Retinal pigment epithelial cell (primary cell): ENCODE results near the gene PDGFC.

Experiments
- DNase-seq: peaks from one replicate; pipeline ENCODE4 v3.0.0-alpha.2; 2010; ENCODE audit warnings: low read depth
- H3K4me3 ChIP-seq: 2 replicates; pipeline ENCODE4 v1.5.1; 2011; ENCODE audit warnings: mild to moderate bottlenecking, low read length, control low read depth, moderate library complexity
- TF ChIP-seq, protein P1 (sequence below): conservative IDR thresholded peaks from 2 replicates; pipeline ENCODE4 v1.5.1; 2011; ENCODE audit warnings: low read depth, low read length, control low read depth, inconsistent platforms

Gene PDGFC

DNA sequence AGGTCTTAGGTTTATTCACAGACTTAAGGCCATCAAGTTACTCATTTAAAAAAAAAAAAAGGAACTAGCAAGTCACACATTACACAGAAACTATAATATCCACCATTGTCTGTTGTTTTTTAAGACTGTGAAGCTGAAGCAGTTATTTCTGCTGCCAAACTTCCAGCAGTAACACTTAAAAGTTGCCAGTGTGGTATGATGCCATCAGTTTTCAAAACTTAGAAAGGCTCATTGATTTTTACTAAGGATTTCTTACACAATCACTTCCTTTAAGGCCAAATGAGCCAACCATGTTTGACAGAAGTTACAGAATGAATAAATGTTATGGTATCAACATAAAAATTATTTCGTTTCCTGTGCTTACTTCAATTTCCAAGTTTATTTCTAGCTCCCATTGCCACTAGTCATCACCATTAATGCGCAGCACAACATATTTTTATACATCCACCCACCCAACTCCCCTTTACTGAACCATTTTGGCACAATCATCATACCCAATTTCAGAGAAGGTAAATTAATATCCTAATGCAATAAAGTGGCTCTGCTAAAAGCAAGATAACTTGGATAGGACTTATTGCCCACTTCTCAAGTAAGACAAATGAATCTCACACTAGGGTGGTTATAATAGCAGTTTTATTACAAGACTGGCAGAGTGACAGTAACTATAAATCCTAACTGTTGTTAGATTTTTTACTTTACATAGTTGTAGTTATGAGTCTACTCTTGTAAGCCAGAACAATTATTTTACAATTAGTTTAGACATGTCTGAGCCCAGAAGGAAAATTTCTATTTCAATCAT lies 13.1 kb downstream of the PDGFC start:
- DNase-seq: no peak
- no peak overlapping the region for H3K4me3 ChIP-seq
- TF ChIP-seq, protein P1, sequence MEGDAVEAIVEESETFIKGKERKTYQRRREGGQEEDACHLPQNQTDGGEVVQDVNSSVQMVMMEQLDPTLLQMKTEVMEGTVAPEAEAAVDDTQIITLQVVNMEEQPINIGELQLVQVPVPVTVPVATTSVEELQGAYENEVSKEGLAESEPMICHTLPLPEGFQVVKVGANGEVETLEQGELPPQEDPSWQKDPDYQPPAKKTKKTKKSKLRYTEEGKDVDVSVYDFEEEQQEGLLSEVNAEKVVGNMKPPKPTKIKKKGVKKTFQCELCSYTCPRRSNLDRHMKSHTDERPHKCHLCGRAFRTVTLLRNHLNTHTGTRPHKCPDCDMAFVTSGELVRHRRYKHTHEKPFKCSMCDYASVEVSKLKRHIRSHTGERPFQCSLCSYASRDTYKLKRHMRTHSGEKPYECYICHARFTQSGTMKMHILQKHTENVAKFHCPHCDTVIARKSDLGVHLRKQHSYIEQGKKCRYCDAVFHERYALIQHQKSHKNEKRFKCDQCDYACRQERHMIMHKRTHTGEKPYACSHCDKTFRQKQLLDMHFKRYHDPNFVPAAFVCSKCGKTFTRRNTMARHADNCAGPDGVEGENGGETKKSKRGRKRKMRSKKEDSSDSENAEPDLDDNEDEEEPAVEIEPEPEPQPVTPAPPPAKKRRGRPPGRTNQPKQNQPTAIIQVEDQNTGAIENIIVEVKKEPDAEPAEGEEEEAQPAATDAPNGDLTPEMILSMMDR: no peak

GRCh38 chr4:156957556-156957955 lies 14.0 kb downstream of the PDGFC start:
- DNase-seq: no peak
- no peak overlapping the region for H3K4me3 ChIP-seq
- TF ChIP-seq, protein P1: no peak

DNA sequence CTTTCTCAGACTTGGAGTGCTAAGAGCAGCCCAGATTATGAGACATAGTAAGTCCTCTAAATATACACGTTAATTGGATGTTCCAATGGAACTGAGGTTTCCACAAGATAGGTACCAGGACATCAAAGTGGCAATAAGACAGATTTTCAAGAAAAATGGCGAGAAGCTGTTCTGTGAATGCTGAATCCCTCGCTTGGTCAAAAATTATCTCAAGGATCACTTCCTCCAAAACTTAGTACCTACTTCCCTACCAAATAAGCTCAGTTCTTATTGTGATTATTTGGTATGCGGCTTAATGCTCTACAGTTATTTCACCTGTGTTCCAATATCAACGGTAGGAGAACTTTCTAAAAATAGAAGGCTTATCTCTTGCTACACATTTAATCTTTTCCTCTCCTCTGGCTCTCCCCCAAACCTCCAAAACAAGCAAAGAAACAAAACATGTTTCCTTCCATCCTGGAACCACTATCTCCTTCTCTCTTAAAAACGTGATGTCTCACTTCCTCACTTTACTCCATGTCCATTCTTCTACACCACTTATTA lies 14.7 kb downstream of the PDGFC start:
- H3K4me3 ChIP-seq: no peak overlapping the region
- TF ChIP-seq, protein P1: no peak
- no peak for DNase-seq

DNA sequence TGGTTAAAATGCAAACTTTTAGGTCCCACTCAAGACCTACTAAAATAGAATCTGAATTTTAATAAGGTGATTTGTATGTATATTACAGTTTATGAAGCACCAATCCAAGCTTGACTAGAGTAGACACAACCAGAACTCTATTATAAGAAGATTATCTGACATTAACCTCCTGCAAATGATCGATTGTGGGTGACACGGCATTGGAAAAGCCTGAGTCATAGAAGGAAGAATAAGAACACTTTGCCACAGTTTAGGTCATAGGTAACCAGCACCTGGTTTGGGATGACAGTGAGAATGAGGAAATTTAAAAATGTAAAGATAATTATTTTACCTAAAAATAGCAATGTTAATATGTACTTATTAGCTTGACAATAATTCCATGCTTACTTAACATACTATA lies 15.2 kb downstream of the PDGFC start:
- DNase-seq: no peak
- TF ChIP-seq, protein P1: no peak
- H3K4me3 ChIP-seq: no peak overlapping the region

DNA sequence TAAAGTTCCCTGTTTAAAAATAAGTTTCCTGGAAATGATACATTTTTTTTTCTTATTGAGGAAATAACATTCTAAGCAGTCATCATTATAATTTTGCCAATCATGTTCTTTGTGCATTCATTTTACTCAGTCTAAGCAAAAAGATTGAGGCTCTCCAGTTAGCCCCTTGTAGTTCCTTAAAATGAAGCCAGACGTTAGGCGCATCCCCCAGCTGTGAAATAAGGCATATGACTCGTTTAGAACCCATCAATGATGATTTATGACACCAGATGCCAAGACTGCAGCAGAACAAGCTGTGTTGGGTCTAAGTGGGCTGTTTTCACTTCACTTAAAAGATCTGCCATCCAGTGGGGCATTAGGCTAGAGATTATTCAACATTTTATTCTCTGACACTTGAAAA lies 17.0 kb downstream of the PDGFC start:
- no peak for DNase-seq
- no peak overlapping the region for H3K4me3 ChIP-seq
- TF ChIP-seq, protein P1: no peak

DNA sequence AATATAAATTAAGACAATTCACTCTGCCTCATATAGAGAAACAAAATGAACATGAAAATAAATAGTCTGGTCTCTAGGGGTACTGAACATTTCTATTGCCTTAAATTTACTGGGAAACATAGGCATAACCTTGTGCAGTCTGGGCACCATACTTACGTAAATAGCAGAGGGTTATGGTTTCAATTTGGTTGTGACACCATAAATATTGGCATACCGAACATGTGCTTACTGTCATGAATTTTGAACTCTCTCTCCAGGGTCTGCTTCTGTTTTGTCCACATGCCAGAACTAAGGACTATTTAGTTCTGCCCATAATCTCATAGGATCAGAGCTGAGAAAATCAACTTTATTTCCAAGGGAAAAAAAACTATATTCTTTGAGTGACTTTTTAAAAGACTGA lies 17.6 kb downstream of the PDGFC start:
- DNase-seq: no peak
- TF ChIP-seq, protein P1: no peak
- no peak overlapping the region for H3K4me3 ChIP-seq

DNA sequence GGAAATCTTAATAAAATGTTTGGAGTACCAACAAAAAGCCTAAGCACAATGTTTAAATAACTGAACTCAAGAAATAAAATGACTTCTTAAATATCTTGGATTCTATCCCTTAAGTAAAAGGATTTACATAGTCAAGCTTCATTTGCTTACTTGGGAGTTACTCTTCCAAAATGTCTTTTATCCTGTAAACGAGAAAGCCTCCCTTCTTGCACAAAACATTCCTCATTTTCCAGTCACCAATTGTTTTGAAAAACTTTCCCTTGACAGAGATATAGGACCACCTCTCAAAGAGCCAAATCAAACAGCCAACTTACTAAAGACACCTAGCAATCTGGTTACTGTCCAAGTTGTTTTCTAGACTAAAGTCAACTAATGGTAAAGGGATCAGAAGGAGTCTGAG lies 18.6 kb downstream of the PDGFC start:
- DNase-seq: no peak
- TF ChIP-seq, protein P1: no peak
- no peak overlapping the region for H3K4me3 ChIP-seq
